Cardiac muscle cell (in vitro differentiated cells and primary cell): ENCODE results near the gene PRKCH. TPM values are rescaled to one million over a fixed set of nuclear protein-coding genes. Genes with fewer than 3 reads are reported as not detected.

Source experiments
- DNase-seq, 2 donors: peaks; one replicate each; pipeline versions ENCODE4 v3.0.0 to v3.0.0-alpha.2; 2010 to 2017; ENCODE audit warnings: low read depth in 1 of 2, low spot score in 1 of 2
- H3K27ac ChIP-seq: fragments of 200-600 bp; sonication (generic); 2 replicates; pipeline ENCODE4 v1.5.1; 2016
- H3K27me3 ChIP-seq: fragments of 200-600 bp; sonication (generic); 2 replicates; pipeline ENCODE4 v1.6.0; 2016; ENCODE audit warnings: control low read depth
- H3K36me3 ChIP-seq: fragments of 200-600 bp; sonication (generic); 2 replicates; pipeline ENCODE4 v1.5.1; 2016; ENCODE audit warnings: control low read depth
- H3K4me1 ChIP-seq: fragments of 200-600 bp; sonication (generic); 2 replicates; pipeline ENCODE4 v1.8.1; 2017; ENCODE audit warnings: low read depth, mild to moderate bottlenecking, mixed run types
- H3K4me3 ChIP-seq: fragments of 200-600 bp; sonication (generic); 2 replicates; pipeline ENCODE4 v1.5.1; 2016; ENCODE audit warnings: mild to moderate bottlenecking
- H3K9me3 ChIP-seq: fragments of 200-600 bp; sonication (generic); 2 replicates; pipeline ENCODE4 v1.5.1; 2017; ENCODE audit warnings: low read depth, mild to moderate bottlenecking, control low read depth
- CTCF ChIP-seq: IDR thresholded peaks from 2 replicates; pipeline ENCODE4 v1.5.1; 2012; ENCODE audit warnings: low read depth, mild to moderate bottlenecking, low read length
- polyA plus RNA-seq: library from polyadenylated mRNA; unstranded; fragments of >200 nt; fragmentation: Nextera tagmentation; extraction: Ambion mirVana; gene quantifications from 2 replicates; pipeline ENCODE4 v1.2.1, GENCODE V29; 2016
- total RNA-seq: library from RNA; depleted of rRNA; stranded (reverse); fragments of >200 nt; gene quantifications from 2 replicates; pipeline ENCODE4 v1.2.3, GENCODE V29; 2016

The PRKCH gene
- total and polyA plus RNA-seq, 2 experiments from 2014 or later: 51.0 to 128 TPM

GRCh38 chr14:61530296-61530695 lies 208.9 kb downstream of the PRKCH start:
- H3K9me3 ChIP-seq: no peaks in the 10 kb centered on the region
- no peaks in the 10 kb centered on the region for H3K27me3 ChIP-seq
- no peak for DNase-seq
- no peak overlapping the region for H3K27ac ChIP-seq
- H3K36me3 ChIP-seq: no peaks in the 10 kb centered on the region
- H3K4me1 ChIP-seq: peaks cover 34% of the 10 kb centered on the region
- H3K4me3 ChIP-seq: no peak overlapping the region
- TF ChIP-seq CTCF: no peak

DNA sequence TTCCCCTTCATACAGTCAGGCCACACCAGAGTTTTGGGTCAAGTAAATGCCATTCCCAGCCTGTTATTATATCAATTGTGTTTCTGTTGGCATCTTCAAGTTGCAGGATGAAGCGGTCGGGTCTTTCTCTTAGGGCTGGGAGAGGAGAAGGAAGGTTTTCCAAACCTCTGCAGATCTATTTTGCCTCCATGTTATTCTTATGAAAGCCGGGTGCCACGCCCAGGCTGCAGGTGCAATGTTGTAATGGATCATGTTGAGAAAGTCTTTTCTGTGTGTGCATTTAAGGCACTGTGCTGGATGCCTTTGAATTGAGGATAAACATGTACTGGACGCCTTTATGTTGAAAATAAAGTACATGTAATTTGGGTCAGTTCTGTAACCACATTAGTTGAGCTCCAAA lies 209.5 kb downstream of the PRKCH start:
- H3K27ac ChIP-seq: no peak overlapping the region
- no peaks in the 10 kb centered on the region for H3K9me3 ChIP-seq
- H3K4me1 ChIP-seq: peaks cover 30% of the 10 kb centered on the region
- no peak for DNase-seq
- no peak overlapping the region for H3K4me3 ChIP-seq
- TF ChIP-seq CTCF: no peak
- H3K36me3 ChIP-seq: no peaks in the 10 kb centered on the region
- H3K27me3 ChIP-seq: no peaks in the 10 kb centered on the region

- no peaks in the 10 kb centered on the region for H3K36me3 ChIP-seq
- peaks cover 23% of the 10 kb centered on the region for H3K4me1 ChIP-seq
- no peak overlapping the region for H3K27ac ChIP-seq
- no peak overlapping the region for H3K4me3 ChIP-seq
- no peaks in the 10 kb centered on the region for H3K27me3 ChIP-seq
- TF ChIP-seq CTCF: no peak
- DNase-seq: no peak
- no peaks in the 10 kb centered on the region for H3K9me3 ChIP-seq
Measured at GRCh38 chr14:61531465-61532122, 210.2 kb downstream of the PRKCH start.

- Histone ChIP-seq H3K36me3 (no peaks in the 10 kb centered on the region), H3K9me3 (no peaks in the 10 kb centered on the region), H3K4me1 (peaks cover 19% of the 10 kb centered on the region), H3K27me3 (no peaks in the 10 kb centered on the region), H3K27ac (no peak overlapping the region), H3K4me3 (no peak overlapping the region)
- DNase-seq: no peak
- TF ChIP-seq CTCF: no peak
Measured at GRCh38 chr14:61532123-61532505, 210.7 kb downstream of the PRKCH start.

DNA sequence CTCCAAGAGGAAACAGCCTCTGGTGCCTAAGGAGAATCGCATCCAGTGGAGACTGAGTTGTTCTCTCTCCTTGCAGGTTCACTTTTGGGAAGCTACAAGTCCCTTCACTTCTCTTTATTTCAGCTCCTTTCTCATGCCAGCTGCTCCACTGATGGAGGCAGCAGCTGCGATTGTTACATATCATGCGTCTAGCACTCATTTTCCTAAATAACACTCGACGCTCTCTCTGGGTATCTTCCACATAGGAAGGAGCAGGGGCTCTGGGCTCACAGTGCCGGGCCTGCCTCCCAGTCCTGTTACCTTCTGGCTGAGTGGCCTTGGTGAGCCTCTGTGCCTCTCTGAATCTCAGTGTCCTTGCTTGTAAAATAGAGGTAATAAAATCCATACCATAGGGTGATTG lies 211.4 kb downstream of the PRKCH start:
- Histone ChIP-seq H3K4me1 (peaks cover 16% of the 10 kb centered on the region), H3K36me3 (no peaks in the 10 kb centered on the region), H3K27ac (peak overlapping the region; percentile 12), H3K4me3 (no peak overlapping the region), H3K27me3 (no peaks in the 10 kb centered on the region), H3K9me3 (no peaks in the 10 kb centered on the region)
- DNase-seq: no peak
- no peak for TF ChIP-seq CTCF
